Activated CD8-positive, alpha-beta T cell treated with anti-CD3 and anti-CD28 coated beads for 36 hours (primary cell): ENCODE measurements around the gene PRR20G. TPM values are rescaled to one million over a fixed set of nuclear protein-coding genes. Genes with fewer than 3 reads are reported as not detected.

ENCODE experiments used
- ATAC-seq: fragments of 200-7000 bp; cut with Tn5 transposase; one replicate; pipeline ENCODE4 v1.10.0; 2021; ENCODE audit warnings: mild to moderate bottlenecking, moderate library complexity
- CTCF ChIA-PET: fragments of 350-600 bp; sonication (Branson Sonifier 250); formaldehyde crosslinking; loops from one replicate; lab custom pipeline; 2021; ENCODE audit warnings: antibody characterized with exemption; lab: Charles Lee
- POLR2A ChIA-PET: fragments of 350-600 bp; sonication (Branson Sonifier 250); formaldehyde crosslinking; loops from one replicate; lab custom pipeline; 2021; ENCODE audit warnings: antibody characterized with exemption; lab: Charles Lee
- DNase-seq: peaks from one replicate; pipeline ENCODE4 v3.0.0-alpha.2; 2020
- H3K27ac Mint-ChIP-seq: one replicate; pipeline ENCODE4 v1.8.0; 2021; ENCODE audit warnings: mild to moderate bottlenecking, mixed read lengths
- H3K27me3 Mint-ChIP-seq: one replicate; pipeline ENCODE4 v1.8.0; 2021; ENCODE audit warnings: mixed read lengths
- H3K36me3 Mint-ChIP-seq: one replicate; pipeline ENCODE4 v1.8.0; 2021; ENCODE audit warnings: low read depth, mixed read lengths
- H3K4me1 Mint-ChIP-seq: one replicate; pipeline ENCODE4 v1.8.0; 2021; ENCODE audit warnings: low read depth, mixed read lengths
- H3K4me3 Mint-ChIP-seq: one replicate; pipeline ENCODE4 v1.8.0; 2021; ENCODE audit warnings: mild to moderate bottlenecking, moderate library complexity, mixed read lengths
- H3K9me3 Mint-ChIP-seq: one replicate; pipeline ENCODE4 v1.8.0; 2021; ENCODE audit warnings: mixed read lengths
- intact Hi-C: fragments of 100-400 bp; cut with micrococcal nuclease; formaldehyde crosslinking; loops from one replicate; pipeline ENCODE4 v1.10.0; 2022
- total RNA-seq, 2 experiments: library from RNA; stranded (reverse); gene quantifications; one replicate each; pipeline ENCODE4 v1.2.3, GENCODE V29; 2021
- TF ChIP-seq, protein P1 (sequence below): fragments of 200-600 bp; IDR thresholded peaks from one replicate; pipeline ENCODE4 v1.8.0; 2022; ENCODE audit warnings: antibody characterized with exemption, mild to moderate bottlenecking

Gene PRR20G
- total RNA-seq, 2 experiments from 2014 or later, result not detected

GRCh38 chr3:127288343-127288742, 497 bp upstream of the PRR20G start:
- TF ChIP-seq, protein P1, sequence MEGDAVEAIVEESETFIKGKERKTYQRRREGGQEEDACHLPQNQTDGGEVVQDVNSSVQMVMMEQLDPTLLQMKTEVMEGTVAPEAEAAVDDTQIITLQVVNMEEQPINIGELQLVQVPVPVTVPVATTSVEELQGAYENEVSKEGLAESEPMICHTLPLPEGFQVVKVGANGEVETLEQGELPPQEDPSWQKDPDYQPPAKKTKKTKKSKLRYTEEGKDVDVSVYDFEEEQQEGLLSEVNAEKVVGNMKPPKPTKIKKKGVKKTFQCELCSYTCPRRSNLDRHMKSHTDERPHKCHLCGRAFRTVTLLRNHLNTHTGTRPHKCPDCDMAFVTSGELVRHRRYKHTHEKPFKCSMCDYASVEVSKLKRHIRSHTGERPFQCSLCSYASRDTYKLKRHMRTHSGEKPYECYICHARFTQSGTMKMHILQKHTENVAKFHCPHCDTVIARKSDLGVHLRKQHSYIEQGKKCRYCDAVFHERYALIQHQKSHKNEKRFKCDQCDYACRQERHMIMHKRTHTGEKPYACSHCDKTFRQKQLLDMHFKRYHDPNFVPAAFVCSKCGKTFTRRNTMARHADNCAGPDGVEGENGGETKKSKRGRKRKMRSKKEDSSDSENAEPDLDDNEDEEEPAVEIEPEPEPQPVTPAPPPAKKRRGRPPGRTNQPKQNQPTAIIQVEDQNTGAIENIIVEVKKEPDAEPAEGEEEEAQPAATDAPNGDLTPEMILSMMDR, result no peak
- Mint-ChIP-seq H3K4me3 (no peak overlapping the region), H3K36me3 (no peaks in the 10 kb centered on the region), H3K27me3 (no peaks in the 10 kb centered on the region), H3K27ac (no peak overlapping the region), H3K9me3 (peaks cover 8% of the 10 kb centered on the region), H3K4me1 (no peaks in the 10 kb centered on the region)
- DNase-seq (no peak), ATAC-seq (no peak)
- ChIA-PET POLR2A (no interaction called here), CTCF (interaction anchor here (1.1 kb wide), 1 partner anchor 13 kb away, joined by 3 read pairs; no protein-coding TSS in a partner anchor)
- intact Hi-C loops, result no loop called here

- ChIA-PET CTCF (no interaction called here), POLR2A (no interaction called here)
- H3K27me3 Mint-ChIP-seq, result no peaks in the 10 kb centered on the region
- H3K9me3 Mint-ChIP-seq, result peaks cover 8% of the 10 kb centered on the region
- H3K36me3 Mint-ChIP-seq, result no peaks in the 10 kb centered on the region
- H3K27ac Mint-ChIP-seq, result no peak overlapping the region
- DNase-seq (no peak), ATAC-seq (no peak)
- no peak overlapping the region for H3K4me3 Mint-ChIP-seq
- TF ChIP-seq, protein P1, result no peak
- intact Hi-C loops, result no loop called here
- no peaks in the 10 kb centered on the region for H3K4me1 Mint-ChIP-seq
Observed at GRCh38 chr3:127286571-127287140, 1.2 kb downstream of the PRR20G start.

DNA sequence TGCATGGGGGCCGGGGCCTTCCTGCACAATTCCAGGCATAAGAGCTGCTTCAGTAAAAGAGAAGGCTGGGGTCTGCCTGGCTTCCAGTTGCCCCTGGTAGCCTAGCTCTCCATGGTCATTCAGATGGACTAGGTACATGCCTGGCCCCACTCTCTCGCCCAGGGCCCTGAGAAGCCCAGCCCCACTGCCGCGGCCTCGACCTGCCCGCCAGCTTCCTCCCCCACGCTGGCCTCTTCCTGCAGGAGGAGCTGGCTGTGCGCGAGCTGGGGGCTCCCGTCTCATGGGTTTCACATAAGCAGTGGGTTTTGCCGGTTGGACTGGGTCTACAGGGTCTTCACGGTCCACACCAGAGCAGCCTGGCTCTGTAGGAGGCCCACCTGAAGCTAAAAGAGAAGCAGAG, 3.6 kb downstream of the PRR20G start:
- H3K9me3 Mint-ChIP-seq, result peaks cover 8% of the 10 kb centered on the region
- intact Hi-C loops, result no loop called here

GRCh38 chr3:127277561-127277960, 10.3 kb downstream of the PRR20G start:
- ChIA-PET POLR2A (no interaction called here), CTCF (interaction anchor here (1.0 kb wide), 1 partner anchor 8 kb away, joined by 3 read pairs; no protein-coding TSS in a partner anchor)
- Mint-ChIP-seq H3K9me3 (no peaks in the 10 kb centered on the region), H3K27ac (no peak overlapping the region), H3K4me3 (no peak overlapping the region), H3K27me3 (peaks cover 6% of the 10 kb centered on the region), H3K4me1 (no peaks in the 10 kb centered on the region), H3K36me3 (no peaks in the 10 kb centered on the region)
- intact Hi-C loops, result no loop called here
- TF ChIP-seq, protein P1, result no peak
- ATAC-seq (no peak), DNase-seq (no peak)

More for the DNA sequence above, 3.6 kb downstream of the PRR20G start:
- H3K27ac Mint-ChIP-seq, result no peak overlapping the region
- H3K4me3 Mint-ChIP-seq, result no peak overlapping the region
- ChIA-PET POLR2A (no interaction called here), CTCF (no interaction called here)
- no peaks in the 10 kb centered on the region for H3K4me1 Mint-ChIP-seq
- no peak for ATAC-seq
- H3K36me3 Mint-ChIP-seq, result no peaks in the 10 kb centered on the region
- no peaks in the 10 kb centered on the region for H3K27me3 Mint-ChIP-seq
- TF ChIP-seq, protein P1, result no peak
- DNase-seq, result no peak

- ChIA-PET CTCF (interaction anchor here (1.0 kb wide), 1 partner anchor 9 kb away, joined by 3 read pairs; no protein-coding TSS in a partner anchor), POLR2A (no interaction called here)
- Mint-ChIP-seq H3K27ac (no peak overlapping the region), H3K4me3 (no peak overlapping the region), H3K27me3 (peaks cover 6% of the 10 kb centered on the region), H3K36me3 (no peaks in the 10 kb centered on the region), H3K4me1 (no peaks in the 10 kb centered on the region), H3K9me3 (no peaks in the 10 kb centered on the region)
- TF ChIP-seq, protein P1, result no peak
- ATAC-seq (no peak), DNase-seq (no peak)
- intact Hi-C loops, result no loop called here
Observed at GRCh38 chr3:127276995-127277394, 10.9 kb downstream of the PRR20G start.
